ENCODE measurements around the gene NRXN3. TPM values are rescaled to one million over a fixed set of nuclear protein-coding genes. Genes with fewer than 3 reads are reported as not detected.

NRXN3 gene
- total RNA-seq, 1 donor: 2.5 TPM

GRCh38 chr14:79820866-79821535, 1650.8 kb downstream of the NRXN3 start:
- DNase-seq (ENCODE audit: insufficient read length, low spot score, missing footprints): no peak
- no peaks in the 10 kb centered on the region for H3K9me3 ChIP-seq (ENCODE audit: low read depth, low read length)
- H3K27ac ChIP-seq (ENCODE audit: low read depth, low read length): no peak overlapping the region
- no peaks in the 10 kb centered on the region for H4K20me1 ChIP-seq (ENCODE audit: insufficient read depth, low read length)
- H3K4me3 ChIP-seq (ENCODE audit: insufficient read depth, low read length): no peak overlapping the region
- no peak overlapping the region for H3K4me2 ChIP-seq (ENCODE audit: insufficient read depth, low read length)
- TF ChIP-seq CTCF (IDR thresholded peaks at IDR 0.05; ENCODE audit: extremely low read depth, low read depth, low read length): no peak
- H3K36me3 ChIP-seq (ENCODE audit: insufficient read depth, low read length): no peaks in the 10 kb centered on the region
- no peaks in the 10 kb centered on the region for H3K79me2 ChIP-seq (ENCODE audit: insufficient read depth, low read length)
- H3K4me1 ChIP-seq (ENCODE audit: insufficient read depth, low read length): no peaks in the 10 kb centered on the region
- H2AFZ ChIP-seq (ENCODE audit: low read length): no peak overlapping the region
- no peaks in the 10 kb centered on the region for H3K27me3 ChIP-seq (ENCODE audit: insufficient read depth, low read length)

GRCh38 chr14:79822034-79822433, 1651.9 kb downstream of the NRXN3 start:
- H3K4me2 ChIP-seq (ENCODE audit: insufficient read depth, low read length): no peak overlapping the region
- no peaks in the 10 kb centered on the region for H4K20me1 ChIP-seq (ENCODE audit: insufficient read depth, low read length)
- TF ChIP-seq CTCF (IDR thresholded peaks at IDR 0.05; ENCODE audit: extremely low read depth, low read depth, low read length): no peak
- H3K27me3 ChIP-seq (ENCODE audit: insufficient read depth, low read length): no peaks in the 10 kb centered on the region
- H3K4me1 ChIP-seq (ENCODE audit: insufficient read depth, low read length): no peaks in the 10 kb centered on the region
- no peak for DNase-seq (ENCODE audit: insufficient read length, low spot score, missing footprints)
- H3K79me2 ChIP-seq (ENCODE audit: insufficient read depth, low read length): no peaks in the 10 kb centered on the region
- H3K27ac ChIP-seq (ENCODE audit: low read depth, low read length): no peak overlapping the region
- no peak overlapping the region for H3K4me3 ChIP-seq (ENCODE audit: insufficient read depth, low read length)
- H2AFZ ChIP-seq (ENCODE audit: low read length): no peak overlapping the region
- H3K9me3 ChIP-seq (ENCODE audit: low read depth, low read length): no peaks in the 10 kb centered on the region
- no peaks in the 10 kb centered on the region for H3K36me3 ChIP-seq (ENCODE audit: insufficient read depth, low read length)

GRCh38 chr14:79825046-79825521, 1654.9 kb downstream of the NRXN3 start:
- Histone ChIP-seq H3K36me3 (ENCODE audit: insufficient read depth, low read length) (no peaks in the 10 kb centered on the region), H3K79me2 (ENCODE audit: insufficient read depth, low read length) (no peaks in the 10 kb centered on the region), H3K4me1 (ENCODE audit: insufficient read depth, low read length) (no peaks in the 10 kb centered on the region), H3K4me2 (ENCODE audit: insufficient read depth, low read length) (no peak overlapping the region), H3K4me3 (ENCODE audit: insufficient read depth, low read length) (no peak overlapping the region), H3K27me3 (ENCODE audit: insufficient read depth, low read length) (no peaks in the 10 kb centered on the region), H3K27ac (ENCODE audit: low read depth, low read length) (no peak overlapping the region), H2AFZ (ENCODE audit: low read length) (no peak overlapping the region), H4K20me1 (ENCODE audit: insufficient read depth, low read length) (no peaks in the 10 kb centered on the region), H3K9me3 (ENCODE audit: low read depth, low read length) (no peaks in the 10 kb centered on the region)
- peak; percentile 45 for DNase-seq (ENCODE audit: insufficient read length, low spot score, missing footprints)
- no peak for TF ChIP-seq CTCF (IDR thresholded peaks at IDR 0.05; ENCODE audit: extremely low read depth, low read depth, low read length)

- Histone ChIP-seq H3K4me3 (ENCODE audit: insufficient read depth, low read length) (no peak overlapping the region), H3K27ac (ENCODE audit: low read depth, low read length) (no peak overlapping the region), H3K9me3 (ENCODE audit: low read depth, low read length) (no peaks in the 10 kb centered on the region), H2AFZ (ENCODE audit: low read length) (no peak overlapping the region), H3K36me3 (ENCODE audit: insufficient read depth, low read length) (no peaks in the 10 kb centered on the region), H3K4me2 (ENCODE audit: insufficient read depth, low read length) (no peak overlapping the region), H3K4me1 (ENCODE audit: insufficient read depth, low read length) (no peaks in the 10 kb centered on the region), H4K20me1 (ENCODE audit: insufficient read depth, low read length) (no peaks in the 10 kb centered on the region), H3K79me2 (ENCODE audit: insufficient read depth, low read length) (no peaks in the 10 kb centered on the region), H3K27me3 (ENCODE audit: insufficient read depth, low read length) (no peaks in the 10 kb centered on the region)
- no peak for DNase-seq (ENCODE audit: insufficient read length, low spot score, missing footprints)
- TF ChIP-seq CTCF (IDR thresholded peaks at IDR 0.05; ENCODE audit: extremely low read depth, low read depth, low read length): no peak
Observed at GRCh38 chr14:79826362-79826761, 1656.2 kb downstream of the NRXN3 start.

Data from osteoblast (primary cell).